GM03348 (cell line): Measurements from ENCODE around the gene FBLN2.
A peak's percentile ranks its signal among the peaks of the same experiment; 100 is the strongest.
"Not testable (repeated sequence)": the region's sequence is repeated elsewhere in the genome, so short reads cannot be mapped to it uniquely, and the experiment has no call there.

Source experiments
- DNase-seq: peaks from one replicate; pipeline ENCODE4 v3.0.0; 2012; ENCODE audit warnings: low spot score

Gene FBLN2

DNA sequence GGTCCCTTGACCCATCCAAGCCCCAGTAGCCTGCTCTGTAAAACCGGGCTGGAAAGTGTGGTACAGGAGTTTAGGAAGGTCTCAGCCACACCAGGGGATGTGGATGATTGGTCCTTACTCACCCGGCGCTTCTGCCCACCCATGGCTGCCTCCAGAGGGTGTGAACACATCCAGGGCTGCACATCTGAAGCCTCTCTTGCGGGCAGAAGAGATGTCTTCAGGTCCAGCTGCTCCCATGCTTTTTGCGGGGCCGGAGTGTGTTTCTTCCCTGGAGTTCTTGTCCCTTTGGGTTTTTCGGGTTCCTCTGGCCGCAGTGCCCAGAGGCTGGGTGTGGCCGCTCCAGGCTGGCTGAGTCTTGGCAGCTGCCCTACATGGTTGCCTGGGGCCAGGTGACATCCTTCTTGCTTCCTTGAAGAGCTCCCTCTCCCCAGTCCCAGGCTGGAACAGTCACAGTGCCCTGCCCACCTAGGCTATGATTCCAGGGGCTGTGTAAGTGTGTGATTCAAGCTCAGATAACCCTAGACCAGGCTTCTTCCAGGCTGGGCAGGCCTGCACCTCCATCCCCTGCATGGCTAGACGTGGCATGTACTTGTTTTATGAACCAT is 34.9 kb upstream of the FBLN2 start:
- peak; percentile 53 for DNase-seq

DNA sequence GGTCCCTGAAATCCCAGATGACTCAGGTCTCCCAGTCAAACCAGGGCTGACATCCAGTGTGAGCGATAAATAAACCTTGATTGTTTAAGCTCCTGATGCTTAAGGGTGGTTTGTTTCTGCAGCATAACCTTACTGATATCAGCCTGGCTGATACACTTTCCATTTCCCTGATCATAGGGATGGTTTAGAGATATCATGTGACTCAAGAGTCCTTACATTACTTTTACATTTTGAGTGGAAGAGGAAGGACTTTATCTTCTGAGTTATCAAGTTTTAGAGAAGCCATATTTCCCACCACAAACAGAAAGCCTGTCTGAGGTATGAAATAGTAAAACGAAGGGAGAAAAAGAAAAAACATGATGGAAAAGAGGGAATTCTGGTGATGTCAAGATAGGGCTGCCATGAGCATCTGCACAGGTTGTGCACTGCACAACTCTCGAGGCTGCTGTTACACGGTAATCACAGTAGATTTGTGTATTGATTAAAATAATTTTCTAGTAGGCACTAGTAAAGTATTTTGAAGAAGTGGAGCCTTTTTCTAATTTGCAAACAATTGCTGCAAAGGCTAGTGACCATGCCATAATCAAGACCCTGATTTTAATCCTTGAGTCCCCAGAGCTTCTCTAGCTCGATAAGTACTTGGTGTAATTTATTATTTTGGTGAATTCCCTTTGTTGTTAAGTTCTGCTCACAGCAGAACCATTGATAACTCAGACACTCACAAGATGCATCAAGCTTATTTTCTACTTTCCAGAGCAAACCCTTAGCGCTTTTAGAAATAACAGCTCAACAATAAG is 34.1 kb upstream of the FBLN2 start:
- DNase-seq, result no peak

DNA sequence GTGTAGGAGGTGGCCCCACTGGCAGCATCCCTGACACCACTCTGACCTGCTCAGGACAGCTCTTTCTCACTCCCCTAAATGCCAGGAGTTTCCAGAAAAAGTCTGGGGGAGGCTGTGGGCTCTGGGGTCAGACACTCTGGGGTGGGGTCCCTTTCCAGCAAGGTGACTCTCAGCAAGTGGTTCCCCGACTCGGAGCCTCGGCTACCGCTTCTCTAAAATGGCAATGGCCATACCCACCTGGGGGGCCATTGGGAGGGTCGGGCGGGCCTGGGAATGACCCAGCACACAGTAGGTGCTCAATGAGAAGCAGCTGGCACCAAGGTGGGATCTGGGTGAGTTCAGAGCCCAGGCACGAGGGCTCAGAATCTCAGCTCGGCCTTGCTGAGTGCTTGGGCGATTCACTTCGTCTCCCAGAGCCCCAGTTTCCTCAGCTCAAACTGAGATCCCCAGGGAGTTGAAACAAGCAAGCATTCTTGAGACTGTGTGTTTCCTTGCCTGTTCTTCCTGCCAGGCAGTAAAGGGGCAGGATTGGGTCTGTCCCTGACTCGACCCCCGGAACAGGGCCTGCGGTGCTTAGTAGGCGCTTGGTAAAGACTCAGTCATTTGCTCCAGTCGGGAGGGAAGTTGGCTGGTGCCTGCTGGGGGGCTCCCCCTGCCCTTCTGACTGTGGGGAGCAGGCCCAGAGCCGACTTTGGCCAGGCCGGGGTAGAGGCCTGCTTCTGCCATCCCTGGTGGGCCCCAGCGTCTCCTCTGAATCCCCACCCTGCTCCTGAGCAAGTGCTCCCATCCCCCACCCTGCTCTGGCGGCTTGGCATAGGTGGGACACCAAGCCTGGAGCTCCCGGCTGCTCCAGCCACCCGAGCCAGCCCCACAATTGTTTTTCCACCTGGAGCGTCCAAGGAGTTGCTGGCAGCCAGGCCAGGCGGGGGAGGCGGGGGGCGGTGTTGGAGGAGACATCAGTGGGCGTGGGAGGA is 32.9 kb upstream of the FBLN2 start:
- DNase-seq, result no peak

DNA sequence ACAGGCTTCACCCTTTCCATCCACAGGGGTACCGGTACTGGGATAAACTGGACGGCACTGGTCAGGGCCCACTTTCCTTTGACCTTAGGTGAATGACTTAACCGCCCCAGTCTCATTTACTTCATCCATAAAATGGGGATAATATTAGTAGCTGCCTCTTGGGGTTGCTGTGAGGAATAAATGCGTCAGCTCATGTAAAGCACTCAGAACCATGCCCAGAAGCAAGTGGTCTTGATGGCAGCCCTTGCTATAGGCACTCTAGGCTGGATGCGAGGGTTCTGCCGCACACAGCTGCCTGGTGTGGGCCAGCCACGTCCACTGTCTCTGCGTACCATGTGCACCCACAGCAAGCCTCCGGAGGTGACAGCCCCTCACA is 32.2 kb upstream of the FBLN2 start:
- DNase-seq, result no peak

DNA sequence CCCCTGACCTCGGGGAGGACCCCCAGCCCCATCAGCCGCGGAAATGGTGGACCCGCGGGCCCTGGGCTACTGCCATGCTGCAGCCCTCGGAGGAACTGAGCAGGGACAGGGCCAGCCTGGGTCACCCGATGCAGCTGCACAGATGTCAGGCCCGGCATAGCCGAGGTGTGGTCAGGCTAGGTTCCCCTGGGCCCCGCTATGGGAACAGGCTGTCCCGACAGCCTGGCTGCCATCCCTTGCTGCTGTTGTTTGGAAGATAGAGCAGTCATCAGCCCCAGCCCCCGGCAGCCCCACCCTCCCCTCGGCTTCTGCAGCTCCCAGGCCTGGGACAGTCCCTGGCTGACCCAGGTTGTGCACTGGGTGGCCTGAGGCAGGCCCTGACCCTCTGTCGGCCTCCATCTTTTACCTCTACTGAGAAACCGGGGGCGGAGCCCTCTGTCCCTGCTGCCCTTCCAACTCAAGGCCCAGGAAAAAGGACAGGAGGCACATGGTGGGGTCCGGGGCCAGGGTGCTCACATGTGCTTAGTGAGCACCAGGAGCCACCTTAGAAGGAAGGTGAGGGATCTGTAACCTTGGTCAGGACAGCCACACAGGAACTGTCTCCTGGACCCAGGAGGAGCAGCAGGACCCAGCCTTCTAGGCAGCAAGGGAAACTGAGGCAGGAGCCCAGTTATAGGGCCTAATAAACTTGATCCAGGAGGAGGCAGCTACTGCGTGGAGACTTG is 31.5 kb upstream of the FBLN2 start:
- DNase-seq, result no peak

DNA sequence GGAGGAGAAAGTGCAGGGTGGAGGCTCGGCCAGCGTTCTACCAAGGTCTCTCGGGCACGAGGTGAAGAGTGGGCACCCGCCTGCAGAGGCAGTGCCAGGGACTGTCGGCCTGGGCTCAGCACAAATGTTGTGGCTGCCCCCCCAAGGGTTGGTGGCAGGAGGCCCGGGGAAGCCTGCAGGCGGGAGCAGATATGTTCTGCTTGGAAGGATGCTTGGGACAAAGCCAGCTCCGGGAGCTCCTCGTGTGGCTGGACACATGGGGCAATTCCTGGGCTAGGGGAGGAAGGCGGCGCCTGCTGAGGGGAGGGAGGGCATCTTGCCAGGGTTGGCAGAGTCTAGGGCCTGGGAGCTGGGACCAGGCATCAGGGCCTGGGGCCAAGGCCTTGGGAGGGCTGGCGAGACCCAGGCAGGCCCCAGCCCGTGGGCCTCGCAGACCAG is 30.4 kb upstream of the FBLN2 start:
- DNase-seq, result peak; percentile 53

DNA sequence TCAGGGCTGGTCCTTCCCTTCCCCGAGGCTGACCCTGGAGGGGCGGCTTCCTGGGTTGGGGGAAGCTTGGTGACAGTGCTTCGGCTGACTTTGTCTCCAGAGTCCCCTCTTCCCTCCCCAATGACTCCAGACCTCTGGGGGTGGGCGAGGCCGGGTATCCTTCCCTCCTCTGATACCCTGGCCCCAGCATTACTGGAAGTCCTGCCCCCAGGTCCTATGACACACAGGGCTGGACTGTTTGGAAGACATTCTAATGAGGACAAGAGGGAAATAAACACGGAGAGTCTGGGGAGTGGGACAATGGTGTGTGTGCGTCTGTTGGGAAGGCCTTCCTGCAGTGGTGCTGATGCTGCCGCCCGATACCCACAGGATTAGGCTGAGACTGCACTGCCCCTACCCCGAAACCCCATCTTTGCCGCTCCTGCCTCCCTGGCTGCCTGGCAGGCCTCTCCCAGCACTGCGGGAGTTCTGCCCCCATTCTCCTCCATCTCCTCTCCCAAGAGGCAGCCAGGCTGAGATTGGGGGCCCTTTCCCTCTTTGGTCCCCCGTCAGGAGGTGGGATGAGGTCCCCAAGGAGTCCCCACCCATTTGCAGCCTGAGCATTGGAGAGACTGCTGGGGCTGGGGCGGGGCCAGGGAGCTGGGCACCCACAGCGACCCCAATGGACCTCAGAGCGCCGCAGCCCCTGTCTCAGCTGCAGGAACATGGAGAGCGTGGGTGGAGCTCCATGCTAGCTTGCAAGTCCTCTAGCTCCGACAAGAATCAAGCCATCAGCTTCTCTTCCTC is 29.7 kb upstream of the FBLN2 start:
- no peak for DNase-seq

DNA sequence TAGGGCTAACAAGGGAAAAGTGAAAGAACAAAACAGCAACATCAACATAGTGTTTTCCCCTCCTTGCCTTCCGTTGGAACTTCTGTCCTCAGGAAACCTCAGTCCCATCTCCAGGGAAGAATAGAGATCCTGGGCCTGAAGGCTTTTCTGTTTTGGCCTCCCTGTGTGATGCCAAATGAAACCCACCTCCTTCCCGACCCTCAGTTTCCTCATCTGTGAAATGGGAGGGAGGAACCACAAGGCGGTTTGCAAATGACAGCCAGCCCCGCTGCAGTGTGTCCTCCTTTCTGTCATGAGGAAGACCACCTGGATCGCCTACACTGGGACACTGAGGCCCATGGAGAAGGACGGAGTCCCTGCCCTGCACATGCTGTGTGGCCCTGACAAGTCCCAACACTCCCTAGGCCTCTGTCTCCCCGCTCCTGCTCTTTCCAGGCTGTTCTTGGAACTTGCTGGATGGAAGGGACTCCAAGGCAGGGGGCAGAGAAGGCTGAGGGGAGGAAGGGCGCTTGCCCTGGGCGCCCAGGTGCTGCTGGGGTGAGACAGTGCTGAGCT is 28.5 kb upstream of the FBLN2 start:
- DNase-seq, result no peak

DNA sequence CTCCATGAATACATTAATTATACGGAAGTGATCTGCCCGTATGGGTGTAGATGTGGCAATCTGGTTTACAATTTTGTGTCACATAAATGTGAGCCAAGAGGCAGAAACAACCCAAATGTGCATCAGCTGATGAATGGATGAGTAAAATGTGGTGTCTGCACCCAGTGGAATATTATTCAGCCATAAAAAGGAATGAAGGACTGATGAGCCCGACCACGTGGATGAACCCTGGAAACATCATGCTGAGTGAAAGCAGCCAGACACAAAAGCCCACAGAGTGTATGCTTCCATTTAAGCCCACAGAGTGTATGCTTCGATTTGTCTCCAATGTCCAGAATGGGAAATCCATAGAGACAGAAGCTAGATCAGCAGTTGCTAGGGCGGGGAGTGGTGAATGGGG is 27.6 kb upstream of the FBLN2 start:
- no peak for DNase-seq

DNA sequence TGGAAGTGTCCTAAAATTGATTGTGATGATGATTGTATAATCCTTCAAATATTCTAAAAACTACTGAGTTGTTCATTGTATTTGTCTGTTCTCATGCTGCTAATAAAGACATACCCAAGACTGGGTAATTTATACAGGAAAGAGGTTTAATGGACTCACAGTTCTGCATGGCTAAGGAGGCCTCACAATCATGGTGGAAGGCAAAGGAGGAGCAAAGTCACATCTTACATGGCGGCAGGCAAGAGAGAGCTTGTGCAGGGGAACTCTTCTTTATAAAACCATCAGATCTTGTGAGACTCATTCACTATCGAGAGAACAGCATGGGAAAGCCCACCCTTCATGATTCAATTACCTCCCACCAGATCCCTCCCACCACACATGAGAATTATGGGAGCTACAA is 27.2 kb upstream of the FBLN2 start:
- DNase-seq, result not testable (repeated sequence)

DNA sequence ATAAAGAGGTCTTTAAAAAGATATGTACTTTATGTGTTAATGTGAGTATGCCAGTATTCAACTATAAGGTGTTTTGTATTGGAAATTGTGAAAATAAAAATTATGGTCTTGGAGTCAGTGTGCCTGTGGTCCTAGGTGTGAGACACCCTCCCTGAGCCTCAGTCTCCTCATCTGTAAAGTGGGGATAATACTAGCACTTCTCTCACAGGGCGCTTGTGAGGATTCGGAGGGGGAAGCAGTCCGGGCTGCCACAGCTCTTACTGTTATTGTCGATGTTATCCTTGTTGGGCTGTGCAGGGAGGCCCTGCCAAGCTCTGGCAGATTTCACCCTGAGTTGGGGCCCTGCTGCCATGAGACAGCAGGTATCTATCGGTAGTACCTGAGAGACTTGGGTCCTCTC is 26.7 kb upstream of the FBLN2 start:
- no peak for DNase-seq

DNA sequence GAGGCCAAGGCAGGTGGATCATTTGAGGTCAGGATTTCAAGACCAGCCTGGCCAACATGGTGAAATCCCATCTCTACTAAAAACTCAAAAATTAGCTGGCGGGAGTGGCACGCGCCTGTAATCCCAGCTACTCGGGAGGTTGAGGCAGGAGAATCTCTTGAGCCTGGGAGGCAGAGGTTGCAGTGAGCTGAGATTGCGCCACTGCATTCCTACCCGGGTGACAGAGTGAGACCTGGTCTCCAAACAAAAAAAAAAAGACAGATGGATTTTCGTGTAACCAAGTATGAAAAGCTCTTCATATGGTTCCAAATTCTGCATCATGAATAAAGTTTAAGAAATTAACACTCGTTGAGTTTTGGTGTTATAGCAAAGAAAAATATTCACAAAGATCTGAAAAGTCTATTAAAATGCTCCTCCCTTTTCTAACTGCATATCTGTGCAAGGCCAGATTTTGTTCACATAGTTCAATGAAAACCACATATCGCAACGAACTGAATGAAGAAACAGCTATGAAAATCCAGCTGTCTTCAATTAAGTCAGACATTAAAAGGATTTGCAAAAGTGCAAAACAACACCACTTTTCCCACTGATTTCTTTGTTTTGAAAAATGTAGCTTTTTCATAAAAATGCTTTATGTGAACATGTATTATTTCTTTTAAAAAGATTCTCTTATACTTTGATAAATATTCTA is 23.8 kb upstream of the FBLN2 start:
- DNase-seq, result no peak

DNA sequence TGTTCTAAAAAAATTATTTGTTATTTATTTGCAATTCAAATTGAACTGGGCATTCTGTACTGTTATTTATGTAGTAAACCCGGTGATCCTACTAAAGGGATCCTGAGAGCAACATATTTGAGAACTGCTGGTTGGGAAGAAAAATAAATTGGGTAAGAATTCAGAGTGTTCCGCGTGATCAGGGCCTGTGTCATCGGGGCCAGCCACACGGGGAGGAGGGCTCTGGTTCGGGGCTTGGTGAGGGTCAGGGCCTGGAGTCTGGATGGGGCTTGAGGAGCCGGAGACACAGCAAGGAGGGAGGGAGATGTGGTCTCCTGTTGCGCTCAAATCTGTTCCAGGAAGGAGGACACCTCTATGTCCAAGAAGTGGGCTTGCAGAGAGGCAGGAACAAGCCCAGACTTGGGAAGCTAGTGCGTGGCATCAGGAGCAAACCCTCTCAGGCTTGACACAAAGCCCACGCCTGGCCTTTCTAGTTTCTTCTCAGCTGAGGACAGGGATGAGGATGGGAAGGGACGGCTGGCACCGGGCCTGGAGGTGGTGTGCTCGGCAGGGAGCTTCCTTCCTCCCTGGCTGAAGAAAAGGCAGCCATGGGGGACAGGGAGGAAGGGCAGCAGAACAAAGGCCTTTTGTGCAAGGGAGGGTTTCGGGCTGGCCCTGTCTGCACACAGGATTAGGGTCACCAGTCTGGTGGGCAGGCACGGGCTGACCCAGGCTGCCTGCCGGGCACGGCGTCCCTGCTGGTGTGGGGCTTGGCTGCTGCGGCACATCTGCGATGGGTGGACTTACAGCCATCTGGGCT is 22.9 kb upstream of the FBLN2 start:
- peak; percentile 62 for DNase-seq

DNA sequence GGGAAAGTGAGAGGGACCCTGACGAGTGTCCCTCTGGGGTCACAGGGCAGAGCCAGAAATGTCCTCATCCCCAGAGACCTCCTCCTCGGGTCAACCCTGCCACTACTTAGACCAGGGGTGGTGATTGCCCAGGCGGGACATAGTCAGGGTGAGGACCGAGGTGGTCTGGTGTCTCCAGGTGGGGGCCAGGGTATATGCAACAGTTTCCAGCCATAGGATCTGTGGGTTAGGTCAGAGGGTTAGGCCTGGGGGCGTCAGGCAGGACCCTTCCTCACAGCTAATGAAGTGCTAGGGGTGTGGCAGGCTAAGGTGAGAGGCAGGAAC is 22.3 kb upstream of the FBLN2 start:
- no peak for DNase-seq

DNA sequence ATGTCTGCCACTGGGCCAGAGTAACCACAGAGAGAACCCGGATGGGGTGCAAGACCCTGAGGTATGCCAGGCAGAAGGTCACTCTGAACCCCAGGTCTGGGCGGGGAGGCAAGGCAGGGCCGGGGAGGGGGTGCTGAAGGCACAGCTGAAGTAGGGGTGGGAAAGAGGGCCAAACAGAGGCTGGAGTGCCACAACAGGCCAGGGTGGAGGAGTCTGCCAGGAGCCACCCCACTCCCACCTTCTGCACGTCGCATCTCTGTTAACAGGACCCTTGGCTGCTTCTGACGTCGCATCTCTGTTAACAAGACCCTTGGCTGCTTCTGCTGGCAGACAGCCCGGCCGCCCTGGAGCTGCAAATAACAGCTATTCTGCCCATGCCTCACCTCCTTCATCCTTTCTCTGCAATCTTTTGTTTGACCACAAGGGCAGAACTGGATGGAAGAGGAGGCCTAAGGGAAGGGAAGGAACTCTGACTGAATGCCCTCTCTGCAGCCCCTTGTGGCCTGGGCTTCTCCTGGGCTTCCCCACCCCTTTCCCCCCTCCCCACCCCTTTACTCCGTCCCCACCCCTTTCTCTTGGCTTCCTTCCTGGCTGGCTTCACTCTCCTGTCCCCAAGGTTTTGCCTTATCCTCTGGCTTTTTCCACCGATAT is 20.6 kb upstream of the FBLN2 start:
- DNase-seq, result no peak

DNA sequence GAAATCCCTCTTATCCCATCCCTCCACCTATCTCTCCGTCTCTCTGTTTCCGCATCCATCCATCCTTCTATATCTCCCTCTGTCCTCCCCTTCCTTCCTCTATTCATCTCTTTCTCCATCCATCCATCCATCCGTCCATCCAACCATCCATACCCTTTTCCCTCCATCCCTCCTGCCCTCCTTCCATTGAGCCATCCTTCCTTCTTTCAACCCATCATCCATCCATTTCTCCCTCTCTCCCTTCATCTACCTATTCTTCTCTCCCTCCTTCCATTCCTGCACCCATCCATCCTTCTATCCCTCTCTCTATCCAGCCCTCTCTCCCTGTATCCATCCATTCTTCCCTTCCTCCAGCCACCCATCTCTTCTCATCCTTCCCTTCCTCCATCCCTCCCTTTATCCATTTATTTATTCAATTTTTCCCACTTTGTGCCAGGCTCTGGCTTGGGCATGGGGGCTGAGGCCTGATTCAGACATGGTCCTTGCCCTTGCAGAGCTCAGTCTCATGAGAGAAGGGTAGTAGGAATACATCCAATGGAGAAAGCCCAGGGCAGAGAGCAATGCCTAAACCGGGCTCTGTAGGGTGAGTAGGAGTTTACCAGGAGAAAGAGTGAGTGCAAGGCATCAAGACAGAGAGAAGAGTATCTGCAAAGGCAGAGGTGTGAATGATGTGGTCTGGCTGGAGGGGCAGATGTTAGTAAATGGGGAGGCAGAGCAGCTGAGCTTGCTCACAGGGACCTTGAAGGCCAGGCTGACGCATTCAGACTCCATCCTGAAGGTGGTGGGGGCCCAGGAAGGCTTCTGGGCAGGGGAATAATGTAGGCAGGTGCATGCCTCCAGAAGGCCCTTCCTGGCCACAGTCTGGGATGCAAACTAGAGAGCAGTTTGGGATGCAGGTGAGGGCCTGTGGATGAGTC is 19.5 kb upstream of the FBLN2 start:
- no peak for DNase-seq

DNA sequence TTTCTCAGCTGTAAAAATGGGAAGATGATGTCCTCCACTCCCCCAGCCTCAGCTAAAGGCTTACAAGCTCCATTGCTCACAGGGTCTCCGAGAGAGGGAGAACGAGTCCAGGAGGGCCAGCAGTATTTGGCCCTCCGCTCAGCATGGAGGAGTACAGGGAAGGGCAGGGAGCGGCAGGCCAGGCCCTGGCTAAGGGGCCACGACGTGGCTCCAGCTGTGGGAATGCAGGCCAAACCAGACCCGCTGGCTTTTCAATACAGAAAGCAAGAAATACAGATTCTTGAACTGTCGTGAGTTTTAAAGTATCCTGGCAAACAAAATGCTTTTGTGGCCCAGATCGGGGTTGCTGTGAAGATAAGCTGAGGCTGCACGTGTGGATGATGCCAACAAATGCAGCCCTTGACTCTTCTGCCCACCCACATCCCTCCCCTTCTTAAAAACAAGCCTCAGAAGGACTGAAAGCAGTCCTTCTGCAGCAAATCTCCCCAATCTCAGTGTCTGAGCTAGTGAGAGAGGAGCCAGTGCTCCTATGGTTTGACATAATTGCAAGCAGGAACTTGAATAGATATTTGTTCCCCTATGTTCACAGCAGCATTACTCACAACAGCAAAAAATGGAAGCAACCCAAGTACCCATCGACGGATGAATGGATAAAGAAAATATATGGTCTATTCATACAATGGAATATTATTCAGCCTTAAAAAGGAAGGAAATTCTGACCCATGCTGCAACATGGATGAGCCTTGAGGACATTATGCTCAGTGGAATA is 18.5 kb upstream of the FBLN2 start:
- DNase-seq, result no peak
